NAMALWA (cell line): Measurements from ENCODE around the gene GLIS2.

Experiments used
- DNase-seq: peaks from one replicate; pipeline ENCODE4 v3.0.0-alpha.2; 2015; ENCODE audit warnings: low spot score

The GLIS2 gene

DNA sequence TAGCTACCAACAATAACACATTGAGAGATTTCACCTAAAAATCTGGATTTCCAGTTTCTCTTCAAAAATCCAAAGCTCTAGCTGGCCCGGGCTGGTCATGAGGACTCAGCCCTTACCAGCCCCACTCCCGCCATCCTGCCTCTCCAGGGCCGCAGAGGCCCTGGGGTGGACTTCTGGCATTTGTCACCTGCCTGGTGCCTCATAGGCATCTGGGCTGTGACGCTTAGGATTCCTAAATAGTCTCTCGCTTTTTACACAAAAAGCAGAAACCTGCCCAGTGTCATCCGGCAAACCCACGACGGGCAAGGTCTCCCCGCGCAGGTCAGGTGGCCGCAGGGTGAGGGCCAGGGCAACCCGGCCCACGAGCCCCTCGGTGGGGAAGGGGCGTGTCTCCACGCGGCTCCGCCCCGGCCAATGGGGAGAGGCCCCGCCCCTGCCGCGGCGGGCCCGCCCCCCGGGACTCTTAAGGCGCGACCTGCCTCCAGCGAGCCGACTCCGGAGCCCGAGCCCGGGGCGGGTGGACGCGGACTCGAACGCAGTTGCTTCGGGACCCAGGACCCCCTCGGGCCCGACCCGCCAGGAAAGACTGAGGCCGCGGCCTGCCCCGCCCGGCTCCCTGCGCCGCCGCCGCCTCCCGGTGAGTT is 55.6 kb downstream of the GLIS2 start, which contains the start of gene VASN:
VASN (plus strand) TSS at position 492 of the 644 bp plus-strand sequence. CDS start 9,030 bp downstream, outside the sequence.
- DNase-seq: no peak

DNA sequence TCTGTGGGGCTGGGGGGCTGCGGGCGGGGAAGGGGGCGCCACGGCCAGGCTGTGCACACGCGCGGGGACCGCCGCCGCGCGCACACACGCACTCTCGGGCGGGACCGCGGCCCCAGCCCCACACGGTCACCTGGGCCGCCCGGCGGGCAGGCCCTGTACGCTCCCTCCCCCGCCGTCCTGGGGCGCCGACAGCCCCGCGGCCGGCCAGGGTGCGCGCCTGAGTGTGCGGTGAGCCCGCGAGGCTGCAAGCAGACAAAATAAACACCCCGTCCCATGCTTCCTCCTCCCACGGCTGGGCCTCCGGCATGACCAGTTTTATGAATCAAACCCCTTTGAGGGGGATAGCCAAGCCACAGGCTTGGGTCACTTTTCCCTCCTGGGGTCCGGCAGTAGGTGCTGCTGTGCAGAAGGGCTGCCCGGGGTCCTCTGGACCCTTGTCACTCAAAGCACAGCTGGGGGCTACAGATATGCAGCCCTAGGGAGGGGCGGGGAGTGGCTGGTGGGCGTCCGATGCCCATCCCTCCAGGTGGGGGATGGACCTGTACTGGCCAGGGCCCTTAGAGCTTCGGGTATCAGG is 56.2 kb downstream of the GLIS2 start:
- no peak for DNase-seq

DNA sequence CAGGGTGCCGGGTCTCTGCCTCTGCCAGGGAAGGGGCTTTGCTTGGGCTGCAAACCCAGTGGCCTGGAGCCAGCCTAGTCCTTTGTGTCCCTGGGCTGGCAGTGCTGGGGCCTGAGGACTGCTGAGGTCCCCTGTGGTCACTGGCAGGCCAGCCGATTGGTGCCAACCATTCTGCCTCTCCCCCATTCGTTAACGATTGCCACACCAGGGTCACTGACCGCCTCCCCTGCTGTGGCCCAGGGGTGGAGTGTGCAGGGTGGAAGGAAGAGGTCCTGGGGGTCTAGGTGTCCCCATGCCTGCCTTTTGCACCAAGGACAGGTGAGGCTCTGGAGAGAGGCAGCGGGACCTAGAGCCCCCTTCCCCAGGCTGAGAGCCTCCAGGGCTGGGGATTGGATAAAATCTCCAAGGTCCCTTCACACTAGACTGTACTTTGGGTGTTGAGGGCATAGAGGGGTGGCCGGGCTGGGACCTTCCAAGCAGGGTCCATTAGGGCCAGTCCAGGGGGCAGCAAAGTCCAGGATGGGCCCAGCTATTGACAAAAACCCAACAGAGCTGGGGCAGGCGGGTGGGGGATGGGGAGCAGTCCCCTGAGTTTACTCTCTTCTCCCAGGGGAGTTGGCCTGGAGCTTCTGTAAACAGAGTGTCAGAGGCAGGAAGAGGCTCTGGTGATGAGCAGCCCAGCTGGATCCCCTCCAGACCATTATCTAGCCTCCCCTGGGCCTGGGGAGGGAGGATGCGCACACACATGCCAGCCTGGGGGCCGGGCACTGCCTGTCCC is 56.9 kb downstream of the GLIS2 start:
- peak; percentile 50 for DNase-seq

DNA sequence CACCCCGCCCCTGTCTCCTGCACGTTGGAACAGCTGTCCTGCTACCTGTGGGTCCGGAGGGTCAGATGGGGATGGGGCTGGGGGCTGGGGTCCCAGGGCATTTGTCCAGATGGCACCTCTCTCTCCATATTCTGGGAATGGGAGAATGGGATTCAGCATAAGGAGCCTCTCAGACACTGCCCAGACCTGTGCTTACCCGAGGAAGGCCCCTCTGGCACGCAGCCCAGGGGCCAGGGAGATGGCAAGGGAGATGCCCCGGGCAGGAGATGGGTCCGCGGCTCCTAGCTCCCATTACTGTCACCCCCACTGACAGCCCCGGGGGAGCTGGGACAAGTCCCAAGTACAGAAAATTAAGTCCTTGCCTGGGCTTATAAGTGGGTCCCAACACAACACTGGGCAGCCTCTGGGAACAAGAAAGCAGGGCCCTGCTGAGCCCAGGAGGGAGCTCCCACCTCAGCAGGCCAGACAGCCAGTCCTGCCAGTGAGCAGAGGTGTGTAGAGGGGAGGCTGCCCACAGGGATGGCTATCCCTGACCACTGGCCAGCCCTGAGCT is 57.6 kb downstream of the GLIS2 start:
- no peak for DNase-seq

DNA sequence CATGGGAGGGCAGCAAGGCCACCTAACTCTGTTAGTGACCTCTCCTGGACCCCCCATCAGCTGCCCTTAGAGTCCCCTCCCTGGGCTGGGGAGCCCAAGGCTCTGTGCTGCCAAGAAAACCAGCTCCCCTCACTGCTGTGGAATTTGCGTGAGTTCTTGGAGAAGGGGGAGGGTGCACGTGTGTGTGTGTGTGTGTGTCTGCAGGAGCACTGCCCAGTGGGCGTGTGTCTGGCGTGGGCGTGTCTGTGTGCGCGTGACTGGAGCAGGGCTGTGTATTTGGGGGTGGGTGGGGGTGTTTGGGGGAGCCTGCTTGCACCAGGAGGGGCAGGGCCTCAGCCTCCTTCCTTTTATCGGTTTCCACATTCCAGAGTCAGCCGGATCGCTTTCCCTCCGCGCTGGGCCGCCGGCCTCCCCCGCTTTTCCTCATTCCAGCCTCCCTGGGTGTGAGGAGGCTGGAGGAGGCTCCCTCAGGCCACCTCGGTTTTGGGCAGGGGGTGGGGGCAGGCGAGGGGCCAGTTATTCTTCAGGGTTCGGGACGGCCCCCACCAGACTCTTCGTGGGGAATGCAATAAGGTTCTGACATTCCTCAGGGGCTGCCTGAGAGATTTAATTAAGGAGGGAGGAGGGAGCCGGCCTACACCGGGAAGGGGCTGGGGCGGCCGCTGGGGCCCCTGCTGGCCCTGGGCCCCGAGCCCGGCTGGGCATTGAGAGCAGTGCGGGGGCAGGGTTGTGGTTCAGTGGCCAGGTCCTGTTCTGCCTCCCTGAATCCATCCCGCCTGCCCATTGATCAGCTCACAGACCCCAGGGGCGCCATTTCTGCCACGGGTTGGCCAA is 58.3 kb downstream of the GLIS2 start:
- no peak for DNase-seq

DNA sequence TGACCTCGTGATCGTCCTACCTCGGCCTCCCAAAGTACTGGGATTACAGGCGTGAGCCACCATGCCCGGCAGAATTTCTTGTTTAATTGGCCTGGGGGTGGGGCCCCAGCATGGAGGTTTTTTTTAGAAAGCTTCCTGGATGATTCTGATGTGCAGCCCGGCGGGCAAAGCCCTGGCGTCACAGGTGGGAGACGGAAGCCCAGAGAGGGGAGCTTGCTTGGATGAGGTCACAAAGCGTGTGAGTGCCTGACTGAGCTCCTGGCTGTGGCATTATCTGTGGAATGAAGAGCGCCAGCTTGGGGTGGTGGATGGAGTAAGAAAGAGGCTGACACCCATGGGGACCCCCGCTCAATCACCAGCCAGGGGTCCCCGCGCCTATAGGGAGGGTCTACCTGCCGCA is 59.9 kb downstream of the GLIS2 start:
- DNase-seq: no peak

DNA sequence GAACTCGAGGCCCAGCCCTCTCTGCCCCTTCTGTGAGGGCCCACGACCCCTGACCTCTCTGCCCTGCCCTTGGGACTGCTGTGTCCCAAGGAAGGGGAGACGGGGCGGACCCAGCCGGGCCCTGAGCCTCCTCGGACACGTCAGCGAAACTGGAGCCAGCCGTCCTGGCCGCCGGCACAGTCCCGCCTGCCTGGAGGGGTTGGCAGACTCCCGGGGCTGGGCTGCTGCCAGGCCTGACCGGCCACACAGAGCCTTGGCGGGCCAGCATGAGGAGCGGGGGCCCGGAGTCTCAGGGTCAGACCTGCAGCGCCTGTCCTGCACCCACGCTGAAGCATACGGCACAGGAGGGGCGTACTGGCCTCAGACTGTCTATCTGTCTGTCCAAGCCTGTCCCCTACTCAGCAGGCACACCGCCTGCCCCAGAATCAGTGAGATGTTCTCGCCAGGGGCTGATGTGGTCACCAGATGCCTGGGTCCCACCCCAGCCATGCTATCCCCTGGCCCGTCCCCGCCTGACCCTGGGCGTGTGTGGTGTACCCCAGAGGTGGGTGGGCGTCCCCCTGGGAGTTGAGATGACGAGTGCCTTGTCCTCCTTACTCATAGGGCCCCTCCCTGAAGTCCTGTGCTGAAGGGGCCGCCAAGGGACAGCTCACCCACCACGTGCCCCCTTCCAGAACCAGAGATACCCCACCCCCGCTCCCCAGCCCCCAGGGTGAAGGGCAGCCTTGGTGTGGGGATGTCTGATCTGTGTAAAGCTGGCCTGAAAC is 60.4 kb downstream of the GLIS2 start:
- DNase-seq: no peak

DNA sequence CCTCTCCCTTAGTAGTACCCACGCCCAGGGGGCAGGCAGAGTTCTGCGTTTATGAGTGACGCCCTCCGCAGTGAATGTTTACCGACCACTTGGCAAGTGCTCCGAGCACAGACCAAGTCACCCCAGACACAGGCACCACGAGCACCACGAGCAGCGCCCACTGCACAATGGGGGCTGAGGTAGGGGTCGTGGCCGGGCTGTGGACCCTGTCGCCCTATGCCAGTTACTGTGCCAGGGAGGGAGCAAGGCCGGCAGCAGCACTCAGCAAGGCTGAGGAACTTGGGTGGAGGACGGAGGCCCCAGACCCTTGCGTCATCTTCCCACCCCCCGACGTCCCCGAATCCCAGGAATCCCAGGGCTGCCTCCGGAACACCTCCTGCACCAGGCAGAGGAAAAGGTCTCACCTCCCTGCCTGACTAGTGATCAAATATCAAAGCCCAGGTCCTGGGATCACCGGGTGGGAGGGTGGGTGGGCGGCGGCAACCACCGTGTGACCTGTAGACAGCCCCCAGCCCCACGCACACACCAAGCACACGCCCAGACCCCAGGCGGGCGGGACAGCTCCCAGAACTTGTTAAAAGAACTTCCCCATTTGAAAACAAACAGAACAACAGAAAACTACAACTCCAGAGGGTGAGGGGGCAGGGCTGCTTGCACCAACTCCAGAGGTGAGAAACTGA is 61.2 kb downstream of the GLIS2 start:
- no peak for DNase-seq

DNA sequence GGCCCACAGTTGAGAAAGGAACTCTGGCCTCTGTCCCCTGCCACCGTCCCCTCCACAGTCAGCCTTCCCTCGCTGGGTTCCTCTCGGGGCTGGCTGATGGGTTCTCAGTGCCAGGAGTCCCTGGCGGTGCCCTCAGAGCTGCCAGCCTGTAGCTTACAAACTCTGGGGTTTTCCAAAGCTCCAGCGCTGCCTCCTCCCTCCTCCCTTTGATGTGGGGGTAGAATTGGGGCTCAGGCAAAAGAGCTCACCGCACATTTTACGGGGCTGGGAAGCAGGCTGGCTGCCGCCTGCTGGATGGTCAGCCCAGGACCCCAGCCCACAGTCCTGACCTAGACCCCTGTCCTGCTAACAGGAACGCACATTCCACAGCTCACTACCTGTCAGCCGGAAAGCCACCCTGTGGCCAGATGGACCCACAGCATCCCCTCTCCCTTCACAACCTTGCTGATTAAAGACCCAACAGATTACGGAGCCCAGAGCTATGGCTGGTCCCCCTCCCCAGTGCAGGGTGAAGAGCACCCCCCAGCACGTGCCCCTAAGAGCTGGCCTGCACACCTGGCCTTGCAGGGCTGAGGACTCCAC is 61.8 kb downstream of the GLIS2 start:
- DNase-seq: no peak

DNA sequence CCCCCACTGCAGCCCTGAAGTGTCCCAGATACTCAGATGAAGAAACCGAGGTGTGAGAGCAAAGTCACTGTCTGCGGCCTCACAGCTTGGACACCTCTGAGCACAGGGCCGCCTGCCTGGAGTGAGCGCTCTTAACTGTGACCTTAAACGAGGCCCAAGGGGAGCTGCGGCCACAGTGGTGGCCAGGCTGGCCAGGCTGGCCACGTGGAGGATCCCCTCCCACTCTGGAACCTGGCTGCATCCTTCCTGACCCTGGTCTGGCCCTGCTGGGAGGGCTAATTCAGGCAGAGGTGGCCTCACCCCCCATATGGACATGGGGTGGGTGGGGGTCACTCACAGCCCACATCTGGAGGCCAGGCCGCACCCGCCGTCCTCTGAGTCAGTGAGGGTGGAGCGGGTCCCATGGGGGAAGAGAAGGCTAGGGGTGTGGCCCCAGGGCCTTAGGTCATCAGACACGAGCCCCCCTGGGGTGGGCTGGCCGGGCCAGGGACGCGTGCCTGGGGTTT is 62.3 kb downstream of the GLIS2 start:
- DNase-seq: no peak

DNA sequence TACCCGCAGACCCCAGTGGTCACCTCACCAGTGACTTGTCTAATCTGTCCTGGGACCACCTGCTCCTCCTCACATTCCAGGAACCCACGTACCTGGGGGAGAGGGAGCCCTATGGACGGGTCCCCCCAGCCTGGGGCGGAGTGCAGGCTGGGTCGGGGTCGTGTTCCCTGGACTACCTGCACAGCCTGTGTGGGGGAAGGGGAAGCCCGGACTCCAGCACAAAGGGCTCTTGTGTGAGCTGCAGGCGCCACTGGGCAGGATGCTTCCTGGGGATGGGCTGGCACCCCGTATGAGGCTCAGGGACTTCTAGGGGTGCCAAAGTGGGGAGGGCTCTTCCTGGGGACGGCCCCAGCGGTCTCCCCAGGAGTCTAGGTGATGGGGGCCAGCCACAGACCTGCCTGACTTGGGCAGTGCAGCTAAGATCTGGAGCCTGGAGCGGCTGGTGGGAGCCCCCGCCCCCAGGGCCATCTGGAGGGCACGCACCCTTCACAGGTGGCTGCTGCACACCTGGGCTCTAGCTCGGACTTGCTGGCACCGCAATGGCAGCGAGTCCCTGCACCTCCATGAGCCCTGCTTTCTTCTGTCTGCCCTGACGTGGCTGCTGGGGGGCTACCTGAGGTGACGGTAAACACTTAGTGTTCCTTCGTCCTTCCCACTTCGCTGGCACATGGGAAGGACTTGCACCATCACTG is 63.3 kb downstream of the GLIS2 start:
- no peak for DNase-seq

DNA sequence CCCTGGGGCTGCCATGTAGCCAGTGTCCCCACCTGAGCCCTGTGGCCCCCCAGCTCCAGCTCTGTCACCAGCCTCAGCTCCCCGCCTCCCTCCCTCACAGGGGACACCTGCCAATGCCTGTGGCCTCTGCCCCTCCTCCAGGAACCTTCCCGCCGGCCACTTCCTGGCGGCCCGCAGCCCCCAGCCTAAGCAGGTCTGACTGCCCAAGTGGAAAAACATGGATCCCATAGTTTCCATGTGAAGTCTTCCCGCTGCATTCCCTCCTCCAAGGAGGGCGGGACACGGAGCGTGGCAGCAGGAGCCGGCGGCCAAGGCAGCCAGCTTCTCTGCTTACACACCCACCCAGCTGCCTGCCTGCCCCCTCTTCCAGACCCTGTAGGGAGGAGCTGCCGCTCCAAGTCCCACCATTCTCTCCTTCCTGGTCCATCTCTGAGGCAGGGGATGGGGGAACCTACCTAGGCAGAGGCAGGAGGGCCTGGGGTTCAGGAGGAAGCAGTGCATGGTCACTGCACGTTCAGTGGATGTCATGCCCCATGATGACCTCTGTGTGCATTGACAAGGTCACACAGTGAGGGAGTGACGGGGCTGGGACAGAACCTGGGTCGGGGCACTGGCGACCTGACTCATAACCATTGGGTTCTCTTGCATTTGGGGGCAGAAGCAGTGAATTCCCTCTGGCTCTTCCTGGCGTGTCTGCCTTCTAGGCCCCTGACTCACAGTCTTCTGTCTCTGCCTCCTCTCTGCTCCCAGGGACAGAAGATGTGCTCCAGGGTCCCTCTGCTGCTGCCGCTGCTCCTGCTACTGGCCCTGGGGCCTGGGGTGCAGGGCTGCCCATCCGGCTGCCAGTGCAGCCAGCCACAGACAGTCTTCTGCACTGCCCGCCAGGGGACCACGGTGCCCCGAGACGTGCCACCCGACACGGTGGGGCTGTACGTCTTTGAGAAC is 64.5 kb downstream of the GLIS2 start:
- no peak for DNase-seq

DNA sequence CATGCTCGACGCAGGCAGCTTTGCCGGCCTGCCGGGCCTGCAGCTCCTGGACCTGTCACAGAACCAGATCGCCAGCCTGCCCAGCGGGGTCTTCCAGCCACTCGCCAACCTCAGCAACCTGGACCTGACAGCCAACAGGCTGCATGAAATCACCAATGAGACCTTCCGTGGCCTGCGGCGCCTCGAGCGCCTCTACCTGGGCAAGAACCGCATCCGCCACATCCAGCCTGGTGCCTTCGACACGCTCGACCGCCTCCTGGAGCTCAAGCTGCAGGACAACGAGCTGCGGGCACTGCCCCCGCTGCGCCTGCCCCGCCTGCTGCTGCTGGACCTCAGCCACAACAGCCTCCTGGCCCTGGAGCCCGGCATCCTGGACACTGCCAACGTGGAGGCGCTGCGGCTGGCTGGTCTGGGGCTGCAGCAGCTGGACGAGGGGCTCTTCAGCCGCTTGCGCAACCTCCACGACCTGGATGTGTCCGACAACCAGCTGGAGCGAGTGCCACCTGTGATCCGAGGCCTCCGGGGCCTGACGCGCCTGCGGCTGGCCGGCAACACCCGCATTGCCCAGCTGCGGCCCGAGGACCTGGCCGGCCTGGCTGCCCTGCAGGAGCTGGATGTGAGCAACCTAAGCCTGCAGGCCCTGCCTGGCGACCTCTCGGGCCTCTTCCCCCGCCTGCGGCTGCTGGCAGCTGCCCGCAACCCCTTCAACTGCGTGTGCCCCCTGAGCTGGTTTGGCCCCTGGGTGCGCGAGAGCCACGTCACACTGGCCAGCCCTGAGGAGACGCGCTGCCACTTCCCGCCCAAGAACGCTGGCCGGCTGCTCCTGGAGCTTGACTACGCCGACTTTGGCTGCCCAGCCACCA is 65.4 kb downstream of the GLIS2 start:
- no peak for DNase-seq

DNA sequence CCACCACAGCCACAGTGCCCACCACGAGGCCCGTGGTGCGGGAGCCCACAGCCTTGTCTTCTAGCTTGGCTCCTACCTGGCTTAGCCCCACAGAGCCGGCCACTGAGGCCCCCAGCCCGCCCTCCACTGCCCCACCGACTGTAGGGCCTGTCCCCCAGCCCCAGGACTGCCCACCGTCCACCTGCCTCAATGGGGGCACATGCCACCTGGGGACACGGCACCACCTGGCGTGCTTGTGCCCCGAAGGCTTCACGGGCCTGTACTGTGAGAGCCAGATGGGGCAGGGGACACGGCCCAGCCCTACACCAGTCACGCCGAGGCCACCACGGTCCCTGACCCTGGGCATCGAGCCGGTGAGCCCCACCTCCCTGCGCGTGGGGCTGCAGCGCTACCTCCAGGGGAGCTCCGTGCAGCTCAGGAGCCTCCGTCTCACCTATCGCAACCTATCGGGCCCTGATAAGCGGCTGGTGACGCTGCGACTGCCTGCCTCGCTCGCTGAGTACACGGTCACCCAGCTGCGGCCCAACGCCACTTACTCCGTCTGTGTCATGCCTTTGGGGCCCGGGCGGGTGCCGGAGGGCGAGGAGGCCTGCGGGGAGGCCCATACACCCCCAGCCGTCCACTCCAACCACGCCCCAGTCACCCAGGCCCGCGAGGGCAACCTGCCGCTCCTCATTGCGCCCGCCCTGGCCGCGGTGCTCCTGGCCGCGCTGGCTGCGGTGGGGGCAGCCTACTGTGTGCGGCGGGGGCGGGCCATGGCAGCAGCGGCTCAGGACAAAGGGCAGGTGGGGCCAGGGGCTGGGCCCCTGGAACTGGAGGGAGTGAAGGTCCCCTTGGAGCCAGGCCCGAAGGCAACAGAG is 66.3 kb downstream of the GLIS2 start:
- DNase-seq: no peak

DNA sequence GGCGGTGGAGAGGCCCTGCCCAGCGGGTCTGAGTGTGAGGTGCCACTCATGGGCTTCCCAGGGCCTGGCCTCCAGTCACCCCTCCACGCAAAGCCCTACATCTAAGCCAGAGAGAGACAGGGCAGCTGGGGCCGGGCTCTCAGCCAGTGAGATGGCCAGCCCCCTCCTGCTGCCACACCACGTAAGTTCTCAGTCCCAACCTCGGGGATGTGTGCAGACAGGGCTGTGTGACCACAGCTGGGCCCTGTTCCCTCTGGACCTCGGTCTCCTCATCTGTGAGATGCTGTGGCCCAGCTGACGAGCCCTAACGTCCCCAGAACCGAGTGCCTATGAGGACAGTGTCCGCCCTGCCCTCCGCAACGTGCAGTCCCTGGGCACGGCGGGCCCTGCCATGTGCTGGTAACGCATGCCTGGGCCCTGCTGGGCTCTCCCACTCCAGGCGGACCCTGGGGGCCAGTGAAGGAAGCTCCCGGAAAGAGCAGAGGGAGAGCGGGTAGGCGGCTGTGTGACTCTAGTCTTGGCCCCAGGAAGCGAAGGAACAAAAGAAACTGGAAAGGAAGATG is 67.0 kb downstream of the GLIS2 start:
- no peak for DNase-seq
